Urinary bladder (tissue), 4 donors: ENCODE data around the gene CRYGN. TPM values are rescaled to one million over a fixed set of nuclear protein-coding genes. Genes with fewer than 3 reads are reported as not detected.

Source experiments
- DNase-seq: peaks from one replicate; pipeline ENCODE4 v3.0.0-alpha.2; 2015; ENCODE audit errors: extremely low spot score
- H3K27ac ChIP-seq: one replicate; pipeline ENCODE4 v1.5.1; 2013; ENCODE audit warnings: low read depth, mild to moderate bottlenecking, moderate library complexity
- H3K36me3 ChIP-seq: one replicate; pipeline ENCODE4 v1.6.1; 2013; ENCODE audit warnings: mild to moderate bottlenecking, moderate library complexity; ENCODE audit not compliant: insufficient read depth
- H3K4me1 ChIP-seq: one replicate; pipeline ENCODE4 v1.6.1; 2013; ENCODE audit warnings: mild to moderate bottlenecking, moderate library complexity; ENCODE audit not compliant: insufficient read depth
- H3K4me3 ChIP-seq: one replicate; pipeline ENCODE4 v1.5.1; 2013; ENCODE audit warnings: low read depth, low read length
- WGBS: extraction: QIAGEN DNeasy Blood & Tissue Kit; methylation state at CpG from one replicate; pipeline ENCODE4 v1.1.7; 2013; 5-methylcytosine and 5-hydroxymethylcytosine counted together
- polyA plus RNA-seq: library from polyadenylated mRNA; stranded (reverse); fragments of 200-250 nt; gene quantifications from one replicate; pipeline ENCODE4 v1.2.3, GENCODE V29; 2013
- total RNA-seq: library from RNA; depleted of rRNA; stranded (reverse); fragments of >200 nt; gene quantifications from one replicate; pipeline ENCODE4 v1.2.3, GENCODE V29; 2014
- donor health status: healthy with polysubstance abuse.
- donor health status: healthy.

Gene CRYGN
- total and polyA plus RNA-seq, 2 donors, result 0.16 to 0.67 TPM

DNA sequence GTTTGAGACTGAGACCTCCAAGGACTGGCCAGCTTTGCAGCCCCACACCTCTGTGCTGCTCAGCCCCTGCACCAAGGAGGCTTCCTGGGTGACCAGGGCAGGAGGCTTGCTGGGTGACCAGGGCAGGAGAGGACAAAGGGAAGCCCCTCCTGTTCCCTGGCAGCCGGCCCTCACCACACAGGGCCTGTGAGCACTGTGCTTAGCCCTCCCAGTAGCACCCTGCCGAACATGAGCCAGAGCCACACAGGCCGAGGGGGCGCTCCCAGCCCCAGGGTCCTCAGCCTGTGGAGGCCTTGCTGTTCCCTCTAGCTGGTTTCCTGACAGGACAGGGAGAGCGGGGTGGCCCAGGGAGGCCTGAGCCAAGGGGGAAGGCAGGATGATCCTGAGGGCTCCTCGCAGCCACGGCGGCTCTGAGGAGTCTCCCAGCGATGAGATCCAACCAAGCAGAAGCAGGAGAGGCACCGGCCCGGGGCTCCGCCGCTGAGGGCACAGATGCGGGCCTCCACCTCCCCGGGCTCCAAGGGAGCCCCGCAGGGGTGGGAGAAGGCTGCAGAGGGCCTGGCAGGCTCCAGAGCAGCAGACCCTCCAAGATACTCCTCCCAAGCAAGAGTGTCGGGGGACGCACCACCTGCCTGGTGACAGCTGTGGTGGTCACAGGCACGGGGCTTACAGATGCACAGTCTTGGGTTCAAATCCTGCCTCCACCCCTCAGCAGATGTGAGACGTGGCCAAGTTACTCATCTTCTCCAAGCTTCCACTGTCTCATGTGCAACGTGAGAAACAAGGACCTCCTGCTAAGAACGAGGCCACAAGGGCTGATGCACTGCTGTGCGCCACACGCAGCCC lies 52.6 kb downstream of the CRYGN start:
- no peak overlapping the region for H3K27ac ChIP-seq
- WGBS, result 88% methylated on average over 24 of the region's 24 CpGs
- no peak overlapping the region for H3K4me3 ChIP-seq
- H3K4me1 ChIP-seq, result no peaks in the 10 kb centered on the region
- no peak for DNase-seq
- no peaks in the 10 kb centered on the region for H3K36me3 ChIP-seq

- 76% methylated on average over 16 of the region's 16 CpGs for WGBS
- DNase-seq, result no peak
- no peak overlapping the region for H3K27ac ChIP-seq
- no peaks in the 10 kb centered on the region for H3K36me3 ChIP-seq
- no peak overlapping the region for H3K4me3 ChIP-seq
- no peaks in the 10 kb centered on the region for H3K4me1 ChIP-seq
Observed at GRCh38 chr7:151386301-151387160, 53.4 kb downstream of the CRYGN start.

- WGBS, result 74% methylated on average over 26 of the region's 26 CpGs
- no peak overlapping the region for H3K4me3 ChIP-seq
- H3K36me3 ChIP-seq, result no peaks in the 10 kb centered on the region
- DNase-seq, result no peak
- no peak overlapping the region for H3K27ac ChIP-seq
- no peaks in the 10 kb centered on the region for H3K4me1 ChIP-seq
Observed at GRCh38 chr7:151385626-151386300, 54.2 kb downstream of the CRYGN start.

DNA sequence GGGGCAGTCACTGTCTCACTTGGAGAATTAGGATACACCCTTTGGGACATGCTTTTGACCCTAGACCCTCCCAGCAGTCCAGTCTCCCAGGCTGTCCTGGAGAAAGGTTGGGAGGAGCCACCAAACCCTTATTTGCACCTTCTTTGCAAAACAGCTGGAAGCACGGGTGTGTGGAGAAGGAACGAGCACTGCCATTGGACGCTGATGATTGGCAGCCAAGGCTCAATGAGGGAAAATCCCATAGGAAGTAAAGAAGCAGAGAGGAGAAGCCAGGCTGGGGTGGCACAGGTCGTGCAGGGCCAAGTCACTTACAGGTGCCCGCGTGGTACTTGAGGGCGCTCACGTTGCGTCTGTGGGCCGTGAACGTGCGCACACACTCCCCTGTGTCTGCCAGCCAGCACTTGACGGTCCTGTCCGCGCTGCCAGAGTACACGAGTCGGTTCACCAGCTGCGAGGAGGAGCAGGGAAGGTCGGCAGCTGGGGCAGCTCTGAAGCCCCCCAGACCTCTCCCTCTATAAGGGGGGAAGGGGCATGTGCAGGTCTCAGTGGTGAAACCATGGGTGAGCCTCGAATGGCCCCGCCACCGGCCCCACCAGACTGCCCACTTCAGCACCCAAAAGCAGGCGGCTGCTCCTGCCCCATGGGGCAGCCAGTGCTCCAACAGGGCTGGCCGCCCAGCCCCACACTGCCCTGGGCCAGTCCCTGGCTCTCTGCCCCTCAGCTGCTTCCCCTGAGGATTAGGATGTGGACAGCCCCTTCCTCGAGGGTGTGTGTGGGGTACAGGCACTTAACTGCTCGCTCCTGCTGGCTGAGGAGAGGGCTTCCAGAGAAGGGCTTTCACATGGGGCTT lies 54.9 kb downstream of the CRYGN start:
- 91% methylated on average over 26 of the region's 26 CpGs for WGBS
- DNase-seq, result no peak
- no peak overlapping the region for H3K4me3 ChIP-seq
- H3K4me1 ChIP-seq, result no peaks in the 10 kb centered on the region
- no peak overlapping the region for H3K27ac ChIP-seq
- no peaks in the 10 kb centered on the region for H3K36me3 ChIP-seq

- H3K36me3 ChIP-seq, result no peaks in the 10 kb centered on the region
- no peak overlapping the region for H3K4me3 ChIP-seq
- DNase-seq, result no peak
- WGBS, result 87% methylated on average over 6 of the region's 6 CpGs
- no peak overlapping the region for H3K27ac ChIP-seq
- H3K4me1 ChIP-seq, result no peaks in the 10 kb centered on the region
Observed at GRCh38 chr7:151384352-151384697, 55.6 kb downstream of the CRYGN start.

DNA sequence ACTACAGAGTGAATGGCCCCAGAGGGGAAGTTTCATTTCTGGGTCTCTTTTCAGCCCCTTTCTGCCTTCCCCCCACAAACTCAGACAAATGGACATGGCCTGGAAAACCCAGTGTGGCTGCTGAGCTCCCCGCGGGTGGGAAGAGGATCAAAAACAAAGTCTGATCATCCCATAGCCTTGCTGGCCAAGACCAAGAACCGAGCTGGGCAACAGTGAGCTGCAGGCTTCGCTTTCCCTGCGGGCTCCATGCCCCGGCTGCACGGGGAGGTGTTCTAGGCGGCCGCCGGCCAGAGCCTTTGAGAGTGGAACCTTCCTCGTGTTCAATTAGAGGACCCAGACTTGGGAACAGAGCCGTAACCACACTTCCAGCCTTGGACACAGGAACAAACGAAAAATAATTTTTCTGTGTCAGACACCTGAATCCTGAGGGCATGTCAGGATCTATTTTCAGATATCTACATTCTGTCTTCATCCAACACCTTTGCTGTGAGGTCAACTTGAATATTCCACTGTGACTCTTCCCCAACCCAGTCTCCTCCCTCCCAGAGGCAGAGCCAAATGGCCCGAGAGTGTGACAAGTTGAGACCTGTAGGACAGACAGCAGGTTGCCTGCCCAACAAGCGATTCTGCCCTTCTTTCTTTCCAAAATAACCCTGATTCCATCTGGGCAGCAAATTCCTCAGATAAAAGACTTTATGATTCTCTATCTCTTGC lies 56.1 kb downstream of the CRYGN start:
- 85% methylated on average over 15 of the region's 15 CpGs for WGBS
- H3K36me3 ChIP-seq, result no peaks in the 10 kb centered on the region
- H3K4me1 ChIP-seq, result no peaks in the 10 kb centered on the region
- DNase-seq, result no peak
- no peak overlapping the region for H3K27ac ChIP-seq
- H3K4me3 ChIP-seq, result no peak overlapping the region

DNA sequence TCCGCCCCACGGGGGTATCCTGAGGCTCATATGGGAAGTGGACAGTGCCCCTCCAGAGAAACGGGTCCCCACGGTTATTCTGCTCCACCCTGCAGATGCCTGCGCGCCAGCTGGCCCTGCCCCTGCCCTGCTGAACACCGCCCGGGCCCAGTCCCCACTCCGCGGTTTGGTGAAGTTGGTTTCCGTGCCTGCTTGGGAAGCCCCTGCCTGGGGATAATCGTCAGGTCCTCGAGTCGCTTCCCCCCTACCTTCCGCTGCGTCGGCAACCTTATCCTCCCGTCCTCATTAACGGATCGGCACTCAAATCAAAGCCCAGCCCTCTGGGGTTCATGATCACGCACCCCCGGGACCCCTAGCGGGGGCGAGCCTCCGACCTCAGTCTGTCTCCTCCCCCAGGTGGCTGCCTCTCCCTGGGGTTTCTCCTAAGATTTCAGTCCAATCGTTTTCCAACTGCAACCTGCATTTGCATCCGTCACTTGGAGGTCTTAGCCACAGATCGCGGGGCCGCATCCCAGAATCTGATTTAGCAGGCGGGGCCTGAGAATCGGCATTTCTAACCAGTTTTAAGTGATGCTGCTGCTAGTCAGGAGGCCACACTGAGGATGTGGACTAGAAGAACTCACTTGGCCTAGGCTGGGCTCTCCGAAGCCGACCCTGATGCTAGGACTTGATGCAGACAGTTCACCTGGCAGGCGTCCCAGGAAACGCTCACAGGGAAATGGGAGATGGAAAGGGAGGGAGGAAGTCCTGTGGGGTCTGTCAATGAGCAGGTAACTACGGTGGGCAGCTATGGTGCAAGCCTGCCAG lies 57.7 kb downstream of the CRYGN start:
- no peak for DNase-seq
- no peak overlapping the region for H3K27ac ChIP-seq
- peak overlapping the region; percentile 7 for H3K4me3 ChIP-seq
- 36% methylated on average over 37 of the region's 37 CpGs for WGBS
- H3K4me1 ChIP-seq, result no peaks in the 10 kb centered on the region
- peaks cover 2% of the 10 kb centered on the region for H3K36me3 ChIP-seq

DNA sequence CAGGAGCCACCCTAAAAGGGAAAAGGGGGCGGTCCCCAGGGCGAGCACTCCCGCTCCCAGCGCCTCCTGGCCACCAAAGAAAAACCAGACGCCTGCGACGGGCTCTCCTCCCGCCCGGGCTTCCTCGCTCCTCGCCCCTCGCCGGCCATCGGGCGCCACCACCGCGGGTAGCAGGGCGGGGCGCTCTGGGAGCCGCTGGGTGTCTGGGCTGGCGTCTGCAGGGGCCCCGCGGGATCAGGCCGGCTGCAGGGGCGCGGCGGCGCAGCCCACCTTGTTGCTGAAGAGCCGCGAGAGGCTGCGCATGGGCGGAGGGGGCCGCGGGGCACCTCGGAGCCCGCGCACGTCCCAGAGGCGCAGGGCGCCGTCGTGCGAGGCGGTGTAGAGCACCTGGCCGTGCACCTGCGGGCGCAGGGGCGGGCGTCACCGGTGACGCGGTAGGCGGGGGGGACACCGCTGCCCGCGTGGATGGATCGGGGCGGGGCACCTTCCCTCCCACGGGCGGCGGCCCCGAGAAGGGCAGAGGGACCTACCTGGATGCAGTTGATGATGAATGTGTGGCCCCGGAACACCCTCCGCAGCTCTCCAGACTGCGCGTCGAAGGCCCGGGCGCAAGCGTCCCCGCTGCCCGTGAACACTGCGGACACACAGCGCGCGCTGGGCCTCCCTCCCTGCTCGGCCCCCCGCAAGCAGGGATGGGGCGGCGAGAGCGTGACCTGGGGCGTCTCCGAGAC lies 58.4 kb downstream of the CRYGN start:
- Histone ChIP-seq H3K4me1 (no peaks in the 10 kb centered on the region), H3K36me3 (peaks cover 4% of the 10 kb centered on the region), H3K4me3 (peak overlapping the region; percentile 10), H3K27ac (no peak overlapping the region)
- no peak for DNase-seq
- WGBS, result 11% methylated on average over 83 of the region's 83 CpGs

GRCh38 chr7:151381098-151381347 lies 58.9 kb downstream of the CRYGN start:
- H3K27ac ChIP-seq, result no peak overlapping the region
- no peak overlapping the region for H3K4me3 ChIP-seq

DNA sequence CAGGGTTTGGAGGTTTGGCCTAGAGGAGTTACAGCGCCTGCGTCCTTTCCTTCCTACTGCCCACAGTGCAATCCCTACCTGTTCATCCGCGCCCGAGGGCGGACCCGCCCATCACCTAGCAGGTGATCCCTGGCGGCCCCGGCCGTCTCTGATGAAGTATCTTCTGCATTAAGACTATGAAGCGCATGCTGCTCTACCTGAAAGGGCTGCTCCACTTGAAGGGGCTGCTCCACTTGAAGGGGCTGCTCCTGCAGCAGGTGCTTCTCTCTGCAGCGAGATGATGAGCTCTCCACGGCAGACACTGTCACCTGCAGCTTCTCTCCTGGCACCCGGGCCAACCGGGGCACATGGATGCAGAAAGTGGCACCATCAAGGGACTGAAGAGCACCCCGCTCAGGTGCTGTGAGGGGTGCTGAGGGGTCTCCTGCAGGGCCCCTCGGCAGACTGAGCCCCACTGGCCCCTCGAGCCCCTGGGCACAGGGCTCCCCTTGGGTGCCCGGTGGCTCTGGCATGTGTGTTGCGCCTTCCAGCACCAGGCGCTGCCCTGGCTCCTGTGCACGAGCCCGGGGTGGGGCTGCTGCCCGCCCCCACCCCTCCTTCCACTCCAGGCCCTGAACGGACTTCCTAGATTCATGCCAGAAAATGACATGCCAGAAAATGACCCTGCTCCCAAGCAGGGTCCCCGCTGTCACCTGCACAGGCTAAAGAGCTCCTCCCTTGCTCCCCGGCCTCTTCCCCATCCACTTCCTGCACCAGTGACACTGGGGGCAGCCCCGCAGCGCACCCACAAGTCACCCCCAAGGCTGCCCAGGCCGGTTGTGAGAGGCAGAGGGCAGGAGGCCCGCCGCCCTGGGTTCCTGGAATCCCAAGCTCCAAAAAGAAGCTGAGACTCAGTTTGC lies 59.5 kb downstream of the CRYGN start:
- H3K4me3 ChIP-seq, result no peak overlapping the region
- DNase-seq, result no peak
- H3K27ac ChIP-seq, result no peak overlapping the region
- WGBS, result 89% methylated on average over 32 of the region's 32 CpGs
- H3K36me3 ChIP-seq, result peaks cover 4% of the 10 kb centered on the region
- H3K4me1 ChIP-seq, result no peaks in the 10 kb centered on the region

More at GRCh38 chr7:151381098-151381347, 58.9 kb downstream of the CRYGN start:
- no peak for DNase-seq
- WGBS, result 43% methylated on average over 7 of the region's 7 CpGs
- Histone ChIP-seq H3K4me1 (no peaks in the 10 kb centered on the region), H3K36me3 (peaks cover 4% of the 10 kb centered on the region)
